ENCODE data around the gene UBA3.

Gene UBA3

GRCh38 chr3:69065318-69065964, 14.7 kb downstream of the UBA3 start:
- DNase-seq, result no peak

DNA sequence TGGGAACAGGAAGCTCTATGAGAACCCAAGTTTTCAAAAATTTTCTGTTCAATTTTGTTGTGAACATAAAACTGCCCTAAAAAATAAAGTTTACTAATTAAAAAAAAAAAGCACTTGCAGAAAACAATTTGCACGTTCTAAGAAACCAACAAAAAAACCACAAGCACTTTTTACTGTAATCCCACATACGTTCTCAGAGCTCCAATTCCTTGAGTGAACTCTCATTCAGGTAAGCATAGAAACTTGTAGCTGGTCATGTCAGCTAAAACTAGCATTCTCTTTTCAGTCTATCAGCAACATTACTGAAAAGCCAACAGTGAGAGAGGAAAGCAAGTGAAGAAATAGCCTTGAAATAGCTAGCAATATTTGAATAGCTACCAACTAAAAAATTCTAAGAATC, 16.5 kb downstream of the UBA3 start:
- DNase-seq, result no peak

- no peak for DNase-seq
Measured at GRCh38 chr3:69059688-69060087, 20.5 kb downstream of the UBA3 start.

DNA sequence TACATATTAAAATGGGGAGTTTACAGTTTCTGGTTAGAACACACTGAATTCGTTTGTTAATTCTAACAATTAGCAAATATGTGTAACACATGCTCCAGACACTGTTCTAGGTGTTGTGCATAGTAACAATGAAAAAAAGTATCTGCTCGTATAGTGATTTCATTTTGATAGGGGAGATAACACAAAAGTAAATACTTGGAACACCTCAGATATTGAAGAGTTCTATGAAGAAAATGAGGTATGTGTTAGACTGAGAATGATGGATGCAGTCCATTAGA, 21.3 kb downstream of the UBA3 start:
- no peak for DNase-seq

- DNase-seq, result no peak
Measured at GRCh38 chr3:69058180-69058946, 21.8 kb downstream of the UBA3 start.

- no peak for DNase-seq
Measured at GRCh38 chr3:69052472-69052898, 27.7 kb downstream of the UBA3 start.

DNA sequence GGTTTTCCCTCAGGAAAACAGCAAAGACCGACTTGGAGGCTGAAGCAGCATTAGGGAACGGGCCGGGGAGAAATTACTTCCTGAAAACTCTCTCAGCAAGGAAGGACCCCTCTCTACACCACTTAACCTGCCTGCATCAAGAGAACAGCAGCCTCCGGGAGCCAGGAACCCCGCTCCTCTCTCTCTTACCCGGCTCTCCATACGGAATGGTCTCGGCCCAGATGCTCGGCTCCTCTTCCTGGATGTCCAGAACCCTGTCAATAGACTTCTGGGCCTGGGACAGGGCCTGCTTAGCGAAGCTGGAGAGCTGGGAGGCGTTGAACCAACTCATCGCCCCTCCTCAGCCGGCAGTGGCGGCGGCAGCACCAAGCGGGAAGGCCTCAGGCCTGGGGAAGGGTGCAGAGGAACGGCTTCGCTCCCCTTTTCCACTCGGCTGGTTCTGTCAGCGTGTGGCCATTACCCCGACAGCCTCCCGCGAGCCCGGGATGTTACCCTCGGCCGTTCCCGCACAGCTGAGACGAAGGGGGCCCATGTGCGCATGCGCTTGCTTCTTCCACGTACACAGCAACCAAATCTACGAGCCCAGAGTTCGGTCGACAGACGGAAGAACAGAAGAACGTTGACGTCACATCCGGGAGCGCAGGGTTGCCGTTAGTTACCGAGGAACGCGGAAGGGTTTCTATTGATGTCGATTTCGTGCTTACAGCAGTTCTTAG, 28.3 kb downstream of the UBA3 start, which contains the start of gene TMF1:
Gene TMF1, minus strand, starts transcription at position 578 of the 716 bp plus-strand sequence. Its CDS starts 247 bp downstream, at position 331.
- no peak for DNase-seq

DNA sequence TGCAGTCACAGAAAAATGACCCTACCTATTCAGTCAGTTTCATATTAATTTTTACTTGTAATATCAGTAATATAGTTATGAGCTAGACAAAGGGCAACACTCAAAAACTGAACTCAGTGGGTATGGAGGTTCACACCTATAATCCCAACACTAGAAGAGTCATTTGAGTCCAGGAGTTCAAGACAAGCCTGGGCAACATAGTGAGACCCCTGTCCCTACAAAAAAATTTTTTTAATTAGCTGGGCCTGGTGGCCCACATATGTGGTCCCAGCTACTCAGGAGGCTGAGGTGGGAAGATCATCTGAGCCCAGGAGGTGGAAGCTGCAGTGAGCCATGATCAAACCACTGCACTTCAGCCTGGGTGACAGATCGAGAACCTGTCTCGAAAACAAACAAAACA, 31.2 kb downstream of the UBA3 start:
- no peak for DNase-seq

DNA sequence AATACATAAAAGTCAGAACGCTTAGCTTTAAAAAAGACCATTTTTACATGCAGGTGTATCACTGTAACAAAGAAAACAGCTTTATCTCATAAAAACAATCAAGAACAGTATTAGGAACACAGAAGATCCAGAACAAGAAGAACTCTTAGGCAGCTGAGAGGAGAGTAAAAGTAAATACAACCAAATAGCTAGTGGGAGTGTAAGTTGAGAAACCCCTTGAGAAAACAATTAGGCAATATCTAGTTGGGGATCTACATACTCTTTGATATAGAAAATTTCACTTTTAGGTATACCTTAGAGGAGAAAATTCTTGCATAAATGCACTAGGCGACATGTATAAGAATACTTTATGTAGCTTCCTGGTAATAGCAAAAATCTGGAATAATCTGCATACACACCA, 35.6 kb downstream of the UBA3 start:
- DNase-seq, result no peak

GRCh38 chr3:69033470-69033869, 46.7 kb downstream of the UBA3 start:
- DNase-seq, result peak; percentile 46 to 73

GRCh38 chr3:69032737-69033136, 47.4 kb downstream of the UBA3 start:
- DNase-seq, result no peak

- no peak for DNase-seq
Measured at GRCh38 chr3:69032142-69032541, 48.0 kb downstream of the UBA3 start.

- no peak for DNase-seq
Measured at GRCh38 chr3:69031635-69032034, 48.5 kb downstream of the UBA3 start.

DNA sequence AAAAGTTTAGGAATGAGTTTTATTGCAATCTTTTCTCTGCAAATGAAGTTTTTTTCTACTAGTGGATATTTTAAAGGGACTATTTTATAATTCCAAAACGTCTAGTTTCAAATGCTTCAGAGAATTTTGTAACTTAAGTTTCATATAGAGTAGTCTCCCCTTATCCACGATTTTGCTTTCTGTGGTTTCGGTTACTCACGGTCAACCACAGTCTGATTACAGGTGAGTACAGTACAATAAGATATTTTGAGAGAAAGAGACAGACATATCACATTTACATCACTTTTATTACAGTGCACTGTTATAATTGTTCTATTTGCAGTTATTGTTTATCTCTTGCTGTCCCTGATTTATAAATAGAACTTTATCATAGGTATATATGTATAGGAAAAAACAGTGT, 59.3 kb downstream of the UBA3 start:
- no peak for DNase-seq

DNA sequence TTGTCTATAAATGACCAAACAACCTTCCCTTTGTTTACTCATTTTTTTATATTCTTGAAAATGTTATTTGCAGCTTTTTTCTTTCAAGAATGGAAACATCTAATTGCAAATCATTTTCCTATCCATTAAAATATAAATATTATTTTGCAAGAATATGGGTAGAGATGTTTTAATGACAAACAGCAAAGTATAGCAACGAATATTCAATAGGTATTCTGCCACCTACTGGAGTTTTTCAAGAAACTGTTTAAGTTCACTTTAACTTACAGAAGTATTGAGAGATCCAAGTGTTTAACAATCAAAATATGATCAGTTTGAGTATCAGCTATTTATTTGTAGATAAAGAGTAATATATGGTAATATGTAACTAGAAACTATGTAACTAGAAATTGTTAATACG, 59.7 kb downstream of the UBA3 start:
- DNase-seq, result no peak

DNA sequence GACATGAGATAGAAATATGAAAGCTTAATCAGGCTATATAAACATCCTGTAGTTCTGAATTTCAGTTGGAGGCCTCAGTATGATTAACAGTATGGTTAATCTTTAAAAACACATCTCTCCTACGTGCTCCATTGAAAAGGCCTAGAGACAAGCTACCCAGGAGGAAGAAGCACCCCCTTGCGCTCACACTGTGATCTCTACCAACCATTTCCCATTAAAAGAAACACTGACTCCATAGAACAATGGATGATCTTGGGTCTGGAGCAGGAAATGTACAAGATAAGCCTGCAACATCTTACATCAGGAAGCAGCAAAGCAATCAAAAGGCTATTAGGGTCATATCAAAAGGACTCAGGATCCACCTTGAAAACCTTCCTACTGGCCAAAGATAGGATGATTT, 63.3 kb downstream of the UBA3 start:
- DNase-seq, result no peak

DNA sequence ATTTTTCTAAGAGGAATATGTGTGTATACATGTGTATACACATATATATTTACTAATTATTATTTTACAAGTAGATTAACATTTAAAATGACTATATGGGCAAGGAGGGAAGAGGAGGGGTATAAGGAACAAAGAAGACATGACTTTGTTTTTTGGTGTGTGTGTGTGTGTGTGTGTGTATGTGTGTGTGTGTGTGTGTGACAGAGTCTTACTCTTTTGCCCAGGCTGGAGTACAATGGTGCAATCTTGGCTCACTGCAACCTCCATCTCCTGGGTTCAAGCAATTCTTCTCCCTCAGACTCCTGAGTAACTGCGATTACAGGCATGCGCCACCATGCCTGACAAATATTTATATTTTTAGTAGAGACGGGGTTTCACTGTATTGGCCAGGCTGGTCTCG, 64.1 kb downstream of the UBA3 start:
- DNase-seq, result no peak

DNA sequence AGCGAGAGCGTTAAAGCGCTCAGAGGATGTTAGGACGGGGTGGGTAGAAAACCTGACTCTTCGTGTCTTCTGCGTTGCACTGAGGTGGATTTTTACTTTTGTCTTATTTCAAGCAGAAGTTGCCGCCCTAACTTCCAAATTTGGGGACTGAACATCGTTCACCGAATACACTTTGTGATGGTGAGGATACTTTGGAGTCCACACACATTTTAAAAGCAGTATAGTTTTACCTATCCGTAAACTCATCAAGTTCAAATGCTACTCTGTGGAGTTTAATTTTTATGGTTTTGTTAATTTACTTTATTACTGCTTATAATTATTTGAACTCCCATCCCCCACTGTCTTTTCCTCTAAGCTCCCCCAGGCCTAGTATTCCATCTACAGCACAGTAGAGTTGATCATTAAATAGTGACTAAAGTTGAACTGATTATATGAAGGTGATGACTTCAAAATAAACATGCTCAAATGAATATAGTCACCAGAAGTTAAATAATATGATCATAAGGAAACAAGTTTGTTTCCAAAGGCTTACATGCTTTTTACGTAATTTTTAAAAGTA, 66.1 kb downstream of the UBA3 start:
- peak in 1 of 2 experiments; percentile 22 for DNase-seq

- DNase-seq, result peak; percentile 37 to 62
Measured at GRCh38 chr3:69013253-69014021, 66.7 kb downstream of the UBA3 start, which contains the start of gene EOGT. Gene EOGT (minus strand): TSS chr3:69013684. CDS start chr3:69009846, 3,838 bp downstream.

GRCh38 chr3:69012800-69013252, 67.3 kb downstream of the UBA3 start:
- peak in 1 of 2 experiments; percentile 8 for DNase-seq

- DNase-seq, result no peak
Measured at GRCh38 chr3:69012100-69012799, 67.9 kb downstream of the UBA3 start.

All from SW 1271 (cell line).